ENCODE data around the gene ABCC4. TPM values are rescaled to one million over a fixed set of nuclear protein-coding genes. Genes with fewer than 3 reads are reported as not detected.

The ABCC4 gene
- total RNA-seq, 1 experiment from 2014 or later, result 26.3 TPM

DNA sequence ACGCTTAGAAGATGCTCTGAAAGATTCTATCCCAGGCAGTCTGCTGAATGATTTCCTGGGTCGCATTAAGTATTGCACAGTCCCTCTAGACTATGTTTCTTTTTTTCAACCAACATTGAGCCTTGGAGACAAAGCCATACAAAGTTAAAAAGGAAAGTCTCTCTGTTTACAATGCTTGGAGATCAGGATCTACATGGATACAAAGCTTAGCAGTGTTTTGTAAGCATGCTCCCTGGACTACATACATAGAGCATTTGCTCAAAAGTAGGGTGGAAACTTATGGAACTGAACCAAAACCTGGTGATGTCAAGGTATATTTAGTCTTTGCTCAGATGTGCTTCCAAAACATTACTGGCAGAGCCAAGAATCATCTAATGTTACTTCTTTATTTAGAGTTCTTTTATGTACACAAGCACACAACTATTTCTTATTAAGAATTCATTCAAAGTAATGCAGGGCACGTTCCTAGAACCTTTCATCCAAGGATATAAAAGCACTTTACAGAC lies 241.2 kb downstream of the ABCC4 start (continued):
- TF ChIP-seq, protein P1, sequence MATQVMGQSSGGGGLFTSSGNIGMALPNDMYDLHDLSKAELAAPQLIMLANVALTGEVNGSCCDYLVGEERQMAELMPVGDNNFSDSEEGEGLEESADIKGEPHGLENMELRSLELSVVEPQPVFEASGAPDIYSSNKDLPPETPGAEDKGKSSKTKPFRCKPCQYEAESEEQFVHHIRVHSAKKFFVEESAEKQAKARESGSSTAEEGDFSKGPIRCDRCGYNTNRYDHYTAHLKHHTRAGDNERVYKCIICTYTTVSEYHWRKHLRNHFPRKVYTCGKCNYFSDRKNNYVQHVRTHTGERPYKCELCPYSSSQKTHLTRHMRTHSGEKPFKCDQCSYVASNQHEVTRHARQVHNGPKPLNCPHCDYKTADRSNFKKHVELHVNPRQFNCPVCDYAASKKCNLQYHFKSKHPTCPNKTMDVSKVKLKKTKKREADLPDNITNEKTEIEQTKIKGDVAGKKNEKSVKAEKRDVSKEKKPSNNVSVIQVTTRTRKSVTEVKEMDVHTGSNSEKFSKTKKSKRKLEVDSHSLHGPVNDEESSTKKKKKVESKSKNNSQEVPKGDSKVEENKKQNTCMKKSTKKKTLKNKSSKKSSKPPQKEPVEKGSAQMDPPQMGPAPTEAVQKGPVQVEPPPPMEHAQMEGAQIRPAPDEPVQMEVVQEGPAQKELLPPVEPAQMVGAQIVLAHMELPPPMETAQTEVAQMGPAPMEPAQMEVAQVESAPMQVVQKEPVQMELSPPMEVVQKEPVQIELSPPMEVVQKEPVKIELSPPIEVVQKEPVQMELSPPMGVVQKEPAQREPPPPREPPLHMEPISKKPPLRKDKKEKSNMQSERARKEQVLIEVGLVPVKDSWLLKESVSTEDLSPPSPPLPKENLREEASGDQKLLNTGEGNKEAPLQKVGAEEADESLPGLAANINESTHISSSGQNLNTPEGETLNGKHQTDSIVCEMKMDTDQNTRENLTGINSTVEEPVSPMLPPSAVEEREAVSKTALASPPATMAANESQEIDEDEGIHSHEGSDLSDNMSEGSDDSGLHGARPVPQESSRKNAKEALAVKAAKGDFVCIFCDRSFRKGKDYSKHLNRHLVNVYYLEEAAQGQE (IDR thresholded peaks at IDR 0.05; ENCODE audit: low read depth), result no peak

DNA sequence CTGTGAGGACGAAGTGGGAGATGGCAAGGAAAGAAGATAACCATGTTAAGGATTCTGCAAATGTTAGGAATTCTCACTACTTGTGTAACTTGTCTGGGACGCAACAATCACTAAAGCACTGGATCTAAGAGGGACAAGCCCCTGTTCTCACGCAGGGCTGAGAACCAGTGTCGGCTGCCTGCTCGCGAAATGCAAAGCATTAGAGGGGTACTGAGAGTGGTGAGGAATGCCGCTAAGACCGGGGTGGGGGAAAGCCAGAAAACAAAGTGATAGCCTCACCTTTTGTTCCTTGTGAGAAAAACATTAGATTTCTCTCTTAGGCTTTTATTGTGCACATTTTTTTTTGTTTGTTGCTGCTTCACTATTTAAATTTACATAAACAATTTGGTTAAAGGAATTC lies 241.9 kb downstream of the ABCC4 start:
- no peaks in the 10 kb centered on the region for H3K4me1 ChIP-seq (ENCODE audit: control insufficient read depth in 1 of 2, insufficient read depth in 2 of 2, low read length in 2 of 2)
- no peaks in the 10 kb centered on the region for H3K9me2 ChIP-seq (ENCODE audit: insufficient read depth)
- H4K20me1 ChIP-seq (ENCODE audit: insufficient read depth), result no peaks in the 10 kb centered on the region
- TF ChIP-seq, protein P1 (IDR thresholded peaks at IDR 0.05; ENCODE audit: low read depth), result no peak
- TF ChIP-seq SIN3A (IDR thresholded peaks at IDR 0.05; ENCODE audit: low read depth) (no peak), CTCF (IDR thresholded peaks at IDR 0.05 in 2 of 3, conservative IDR thresholded peaks at IDR 0.05 in 1 of 3; ENCODE audit: borderline replicate concordance in 1 of 3, insufficient read depth in 1 of 3, low read depth in 2 of 3, low read length in 2 of 3) (no peak), SP1 (IDR thresholded peaks at IDR 0.05; ENCODE audit: low read depth) (no peak), RAD21 (IDR thresholded peaks at IDR 0.05; ENCODE audit: low read depth) (no peak), EZH2phosphoT487 (IDR thresholded peaks at IDR 0.05; ENCODE audit: borderline replicate concordance) (no peak), POLR2AphosphoS5 (IDR thresholded peaks at IDR 0.05; ENCODE audit: low read depth, low read length) (no peak), ELF1 (IDR thresholded peaks at IDR 0.05; ENCODE audit: borderline replicate concordance, low read depth) (no peak), ZFX (IDR thresholded peaks at IDR 0.05) (no peak), TCF7L2 (IDR thresholded peaks at IDR 0.05; ENCODE audit: borderline replicate concordance, extremely low read depth, insufficient read depth, insufficient read length) (no peak), CEBPB (IDR thresholded peaks at IDR 0.05; ENCODE audit: low read depth) (no peak)
- TF ChIP-seq, protein P2, sequence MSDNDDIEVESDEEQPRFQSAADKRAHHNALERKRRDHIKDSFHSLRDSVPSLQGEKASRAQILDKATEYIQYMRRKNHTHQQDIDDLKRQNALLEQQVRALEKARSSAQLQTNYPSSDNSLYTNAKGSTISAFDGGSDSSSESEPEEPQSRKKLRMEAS (IDR thresholded peaks at IDR 0.05), result no peak
- no peaks in the 10 kb centered on the region for H3K36me3 ChIP-seq (ENCODE audit: control insufficient read depth in 1 of 2, insufficient read depth in 2 of 2, low read length in 2 of 2)
- no peak overlapping the region for H3K4me3 ChIP-seq (replicated peaks in 1 of 2; ENCODE audit: low read depth in 1 of 2, low read length in 2 of 2)
- no peak overlapping the region for H2AFZ ChIP-seq (ENCODE audit: low read depth, low read length, poor library complexity, severe bottlenecking)
- RAD21 ChIA-PET (ENCODE audit: low non-redundant PET in 1 of 2, low total read pairs in 2 of 2, uncharacterized antibody in 2 of 2, unreplicated experiment in 2 of 2), result no interaction called here
- no peak overlapping the region for H3K27ac ChIP-seq (ENCODE audit: low read depth, low read length)
- H3K9ac ChIP-seq (ENCODE audit: low read length), result no peak overlapping the region
- DNase-seq (ENCODE audit: low read depth, low spot score), result no peak
- POLR2A ChIA-PET, result no interaction called here
- H3K27me3 ChIP-seq (ENCODE audit: insufficient read depth, low read length), result no peaks in the 10 kb centered on the region
- intact Hi-C loops (cut with micrococcal nuclease), result no loop called here
- BruUV-seq (replicated peaks), result no TSS peak
- no peak for ATAC-seq
- H3K79me2 ChIP-seq (ENCODE audit: insufficient read depth, low read length), result no peaks in the 10 kb centered on the region
- no peak overlapping the region for H3K4me2 ChIP-seq (ENCODE audit: low read length)
- H3K9me3 ChIP-seq (ENCODE audit: control insufficient read depth in 1 of 2, insufficient read depth in 1 of 2, low read depth in 1 of 2, low read length in 2 of 2), result no peaks in the 10 kb centered on the region
- CTCF ChIA-PET, result no interaction called here
